IMR-90 (cell line): ENCODE results near the gene MOCOS.

ENCODE experiments used
- CTCF ChIP-seq: conservative IDR thresholded peaks from 2 replicates; pipeline ENCODE4 v1.5.1; 2012; ENCODE audit warnings: mild to moderate bottlenecking, low read depth, low read length, improper control_type of control experiment
- FOS ChIP-seq: fragments of 150-350 bp; IDR thresholded peaks from 2 replicates; pipeline ENCODE4 v1.6.1; 2016; ENCODE audit warnings: low read depth, low read length
- MAFK ChIP-seq: IDR thresholded peaks from 2 replicates; pipeline ENCODE4 v1.6.1; 2012; ENCODE audit warnings: low read depth, low read length, improper control_type of control experiment
- POLR2A ChIP-seq: IDR thresholded peaks from 2 replicates; pipeline ENCODE4 v1.6.1; 2012; ENCODE audit warnings: mild to moderate bottlenecking, low read depth, low read length
- RAD21 ChIP-seq: IDR thresholded peaks from 2 replicates; pipeline ENCODE4 v1.6.1; 2012; ENCODE audit warnings: low read length, improper control_type of control experiment
- RCOR1 ChIP-seq: IDR thresholded peaks from 2 replicates; pipeline ENCODE4 v1.6.1; 2012; ENCODE audit warnings: mild to moderate bottlenecking, low read length, improper control_type of control experiment; ENCODE audit not compliant: insufficient replicate concordance
- RFX5 ChIP-seq: IDR thresholded peaks from 2 replicates; pipeline ENCODE4 v1.8.0; 2012; ENCODE audit warnings: low read depth, mild to moderate bottlenecking, low read length, moderate library complexity
- SMC3 ChIP-seq: fragments of 150-350 bp; IDR thresholded peaks from 2 replicates; pipeline ENCODE4 v1.6.1; 2016; ENCODE audit warnings: low read depth, mild to moderate bottlenecking, antibody characterized with exemption, low read length, moderate library complexity
- USF2 ChIP-seq: fragments of 150-350 bp; IDR thresholded peaks from 2 replicates; pipeline ENCODE4 v1.6.1; 2017; ENCODE audit warnings: mild to moderate bottlenecking, antibody characterized with exemption, low read length, low read depth

GRCh38 chr18:36158266-36158867 is 28.9 kb upstream of the MOCOS start:
- TF ChIP-seq POLR2A (no peak), SMC3 (0 out of 2 replicates have a peak, but pooled peaks have one; percentile 3), MAFK (0 out of 2 replicates have a peak, but pooled peaks have one; percentile 5), CTCF (no peak), RFX5 (no peak), RAD21 (peak; percentile 17; the same call in 1 of the 2 replicates), RCOR1 (peak; percentile 59), USF2 (no peak), FOS (peak; percentile 90)
